GM19023 (cell line): ENCODE results near the gene RAB8B.
A peak's percentile ranks its signal among the peaks of the same experiment; 100 is the strongest.
"Not testable (repeated sequence)": the region's sequence is repeated elsewhere in the genome, so short reads cannot be mapped to it uniquely, and the experiment has no call there.

Experiments
- ATAC-seq: cut with Tn5 transposase; IDR thresholded peaks from one replicate; pipeline ENCODE4 v1.9.1; 2021; ENCODE audit warnings: mild to moderate bottlenecking, moderate library complexity; ENCODE audit not compliant: unreplicated experiment

The RAB8B gene

GRCh38 chr15:63203451-63204090 lies 14.2 kb downstream of the RAB8B start:
- ATAC-seq, result no peak

- ATAC-seq, result no peak
Observed at GRCh38 chr15:63206079-63206478, 16.7 kb downstream of the RAB8B start.

- not testable (repeated sequence) for ATAC-seq
Observed at GRCh38 chr15:63208824-63209223, 19.4 kb downstream of the RAB8B start.

- ATAC-seq, result no peak
Observed at GRCh38 chr15:63210151-63211091, 21.0 kb downstream of the RAB8B start.

GRCh38 chr15:63211092-63211490 lies 21.7 kb downstream of the RAB8B start:
- no peak for ATAC-seq

GRCh38 chr15:63211549-63211948 lies 22.1 kb downstream of the RAB8B start:
- no peak for ATAC-seq

- peak; percentile 43 for ATAC-seq
Observed at GRCh38 chr15:63212050-63213004, 22.9 kb downstream of the RAB8B start.

GRCh38 chr15:63218100-63218808 lies 28.8 kb downstream of the RAB8B start:
- ATAC-seq, result no peak

GRCh38 chr15:63219196-63219710 lies 29.8 kb downstream of the RAB8B start:
- no peak for ATAC-seq

GRCh38 chr15:63221346-63221745 lies 31.9 kb downstream of the RAB8B start:
- no peak for ATAC-seq

- no peak for ATAC-seq
Observed at GRCh38 chr15:63223463-63223862, 34.1 kb downstream of the RAB8B start.

GRCh38 chr15:63225381-63225780 lies 36.0 kb downstream of the RAB8B start:
- no peak for ATAC-seq

- no peak for ATAC-seq
Observed at GRCh38 chr15:63226155-63226883, 36.9 kb downstream of the RAB8B start.

- no peak for ATAC-seq
Observed at GRCh38 chr15:63226966-63227401, 37.6 kb downstream of the RAB8B start.

GRCh38 chr15:63227689-63228088 lies 38.3 kb downstream of the RAB8B start:
- no peak for ATAC-seq

GRCh38 chr15:63231206-63231605 lies 41.8 kb downstream of the RAB8B start:
- no peak for ATAC-seq

- ATAC-seq, result no peak
Observed at GRCh38 chr15:63231706-63232105, 42.3 kb downstream of the RAB8B start.

GRCh38 chr15:63232405-63232804 lies 43.0 kb downstream of the RAB8B start:
- no peak for ATAC-seq

- ATAC-seq, result no peak
Observed at GRCh38 chr15:63232943-63233342, 43.5 kb downstream of the RAB8B start.
